NCI-H1105 (cell line): ENCODE measurements around the gene CYP4Z1.
"Not testable (repeated sequence)": the region's sequence is repeated elsewhere in the genome, so short reads cannot be mapped to it uniquely, and the experiment has no call there.

ENCODE experiments used
- DNase-seq: peaks from one replicate; lab custom pipeline; 2025; lab: John Stamatoyannopoulos, UW

CYP4Z1 gene

GRCh38 chr1:47067097-47067594, at the start of gene CYP4Z1:
TSS of gene CYP4Z1 (plus strand) at chr1:47067231. CDS start at chr1:47067491, 260 bp downstream.
- DNase-seq = no peak

GRCh38 chr1:47021070-47021469, 46.0 kb upstream of the CYP4Z1 start:
- no peak for DNase-seq

- DNase-seq = peak; percentile 69
Measured at GRCh38 chr1:47023268-47024140, 43.5 kb upstream of the CYP4Z1 start, which contains the start of gene CYP4X1. TSS of gene CYP4X1 (plus strand) at chr1:47023669. CDS start at chr1:47023818, 149 bp downstream.

GRCh38 chr1:47024141-47024801, 42.8 kb upstream of the CYP4Z1 start:
- no peak for DNase-seq

- DNase-seq = no peak
Measured at GRCh38 chr1:47030170-47030805, 36.7 kb upstream of the CYP4Z1 start.

- DNase-seq = no peak
Measured at GRCh38 chr1:47031059-47031458, 36.0 kb upstream of the CYP4Z1 start.

- DNase-seq = no peak
Measured at GRCh38 chr1:47031585-47031984, 35.4 kb upstream of the CYP4Z1 start.

GRCh38 chr1:47036764-47037163, 30.3 kb upstream of the CYP4Z1 start:
- no peak for DNase-seq

- no peak for DNase-seq
Measured at GRCh38 chr1:47059376-47059775, 7.7 kb upstream of the CYP4Z1 start.

GRCh38 chr1:47069080-47069479, 2.0 kb downstream of the CYP4Z1 start:
- not testable (repeated sequence) for DNase-seq

GRCh38 chr1:47069509-47069908, 2.5 kb downstream of the CYP4Z1 start:
- DNase-seq = not testable (repeated sequence)

- peak; percentile 5 for DNase-seq
Measured at GRCh38 chr1:47089356-47089755, 22.3 kb downstream of the CYP4Z1 start.

GRCh38 chr1:47091476-47091875, 24.4 kb downstream of the CYP4Z1 start:
- DNase-seq = not testable (repeated sequence)

GRCh38 chr1:47104816-47105215, 37.8 kb downstream of the CYP4Z1 start:
- no peak for DNase-seq

- no peak for DNase-seq
Measured at GRCh38 chr1:47106792-47107191, 39.8 kb downstream of the CYP4Z1 start.

- not testable (repeated sequence) for DNase-seq
Measured at GRCh38 chr1:47107851-47108574, 41.0 kb downstream of the CYP4Z1 start.

GRCh38 chr1:47109482-47109881, 42.5 kb downstream of the CYP4Z1 start:
- not testable (repeated sequence) for DNase-seq

GRCh38 chr1:47113178-47113577, 46.1 kb downstream of the CYP4Z1 start:
- DNase-seq = no peak

GRCh38 chr1:47121039-47121438, 54.0 kb downstream of the CYP4Z1 start:
- DNase-seq = not testable (repeated sequence)

- DNase-seq = not testable (repeated sequence)
Measured at GRCh38 chr1:47124834-47125233, 57.8 kb downstream of the CYP4Z1 start.

- not testable (repeated sequence) for DNase-seq
Measured at GRCh38 chr1:47126997-47127396, 60.0 kb downstream of the CYP4Z1 start.

GRCh38 chr1:47128221-47128620, 61.2 kb downstream of the CYP4Z1 start:
- no peak for DNase-seq
